Endothelial cell of umbilical vein (primary cell): ENCODE results near the gene PPP1R15B. TPM values are rescaled to one million over a fixed set of nuclear protein-coding genes. Genes with fewer than 3 reads are reported as not detected.

Experiments
- BruUV-seq: library from RNA; stranded (reverse); fragments of 400-500 nt; replicated peaks from 2 replicates; lab custom pipeline; 2021; lab: Mats Ljungman, UMichigan
- CTCF ChIA-PET: fragments of 300-600, 350-600 bp; sonication (Branson Sonifier 250); formaldehyde crosslinking; loops from one replicate; lab custom pipeline; 2021; ENCODE audit warnings: antibody characterized with exemption, inconsistent platforms; lab: Charles Lee
- POLR2A ChIA-PET: fragments of 300-600, 350-600 bp; sonication (Branson Sonifier 250); formaldehyde crosslinking; loops from one replicate; lab custom pipeline; 2021; ENCODE audit warnings: antibody characterized with exemption, inconsistent platforms; lab: Charles Lee
- DNase-seq: peaks from one replicate; pipeline ENCODE4 v3.0.0-alpha.2; 2011; ENCODE audit warnings: low read depth, low spot score
- FAIRE-seq: peaks from 2 replicates; lab custom pipeline; 2011; peaks lifted over from hg19 to GRCh38; lab: Jason Lieb, UNC
- H2AFZ ChIP-seq: 2 replicates; pipeline ENCODE4 v1.6.0; 2012; ENCODE audit warnings: low read depth, low read length, control low read depth, inconsistent platforms
- H3K27ac ChIP-seq: 2 replicates; pipeline ENCODE4 v1.5.1; 2011; ENCODE audit warnings: low read depth, mild to moderate bottlenecking, control low read depth, low read length, moderate library complexity; ENCODE audit not compliant: insufficient read depth
- H3K27me3 ChIP-seq, 2 experiments: 2 replicates each; pipeline versions ENCODE4 v1.6.0 to v1.6.1; 2011; ENCODE audit warnings: low read length in 2 of 2, mixed read lengths in 1 of 2; ENCODE audit not compliant: control insufficient read depth in 2 of 2, insufficient read depth in 2 of 2
- H3K36me3 ChIP-seq, 2 experiments: 2 replicates in 1 of 2; 3 replicates in 1 of 2; pipeline ENCODE4 v1.5.1; 2011; ENCODE audit warnings: low read length in 2 of 2, mild to moderate bottlenecking in 1 of 2, moderate library complexity in 1 of 2; ENCODE audit not compliant: control insufficient read depth in 2 of 2, insufficient read depth in 2 of 2; ENCODE audit errors: extremely low read depth in 1 of 2
- H3K4me1 ChIP-seq: 3 replicates; pipeline ENCODE4 v1.5.1; 2011; ENCODE audit warnings: mild to moderate bottlenecking, low read length; ENCODE audit not compliant: control insufficient read depth, insufficient read depth; ENCODE audit errors: extremely low read depth
- H3K4me2 ChIP-seq: 2 replicates; pipeline ENCODE4 v1.6.1; 2011; ENCODE audit warnings: low read length, control low read depth, mixed read lengths; ENCODE audit not compliant: insufficient read depth
- H3K4me3 ChIP-seq, 3 experiments: fragments of 200-600 bp in 1 of 3; sonication (generic), shearing (Covaris generic) in 1 of 3; replicated peaks in 1 of 3; 2 replicates each; pipeline ENCODE4 v1.5.1; 2011 to 2016; ENCODE audit warnings: control low read depth in 3 of 3, low read length in 3 of 3, mild to moderate bottlenecking in 2 of 3, inconsistent platforms in 1 of 3, low read depth in 1 of 3, moderate library complexity in 1 of 3; ENCODE audit not compliant: insufficient read depth in 1 of 3
- H3K79me2 ChIP-seq: 2 replicates; pipeline ENCODE4 v1.6.0; 2012; ENCODE audit warnings: low read length, inconsistent platforms; ENCODE audit not compliant: control insufficient read depth, insufficient read depth
- H3K9ac ChIP-seq: replicated peaks from 2 replicates; pipeline ENCODE3; 2011; ENCODE audit warnings: low read length, control low read depth; ENCODE audit not compliant: insufficient read depth; ENCODE audit errors: extremely low read depth
- H3K9me1 ChIP-seq: replicated peaks from 3 replicates; pipeline ENCODE4 v1.6.0; 2011; ENCODE audit warnings: mild to moderate bottlenecking, low read length; ENCODE audit not compliant: control insufficient read depth, insufficient read depth; ENCODE audit errors: extremely low read depth
- H3K9me3 ChIP-seq: replicated peaks from 2 replicates; pipeline ENCODE4 v1.5.1; 2012; ENCODE audit warnings: low read length, inconsistent platforms; ENCODE audit not compliant: control insufficient read depth, insufficient read depth
- H4K20me1 ChIP-seq: replicated peaks from 2 replicates; pipeline ENCODE3; 2011; ENCODE audit warnings: mild to moderate bottlenecking, low read length; ENCODE audit not compliant: control insufficient read depth, insufficient read depth; ENCODE audit errors: extremely low read depth
- CTCF ChIP-seq, 2 donors: IDR thresholded peaks; 1 replicate in 1 of 2; 2 replicates in 1 of 2; pipeline ENCODE4 v1.5.1; 2011; ENCODE audit warnings: low read length in 2 of 2, mild to moderate bottlenecking in 2 of 2, moderate library complexity in 2 of 2, control low read depth in 1 of 2, inconsistent platforms in 1 of 2, low read depth in 1 of 2; ENCODE audit not compliant: insufficient read depth in 1 of 2; ENCODE audit errors: extremely low read depth in 1 of 2
- EZH2 ChIP-seq: IDR thresholded peaks from 2 replicates; pipeline ENCODE4 v1.6.1; 2012; ENCODE audit warnings: borderline replicate concordance, low read depth, mild to moderate bottlenecking, moderate library complexity, low read length, inconsistent platforms; ENCODE audit not compliant: severe bottlenecking
- FOS ChIP-seq: IDR thresholded peaks from 2 replicates; pipeline ENCODE4 v1.6.1; 2011; ENCODE audit warnings: mild to moderate bottlenecking, low read length, moderate library complexity, borderline replicate concordance; ENCODE audit not compliant: insufficient read depth
- GATA2 ChIP-seq: IDR thresholded peaks from 2 replicates; pipeline ENCODE4 v1.7.0; 2011; ENCODE audit warnings: low read depth, mild to moderate bottlenecking, moderate library complexity, mixed read lengths, low read length; ENCODE audit not compliant: insufficient read length, insufficient read depth
- JUN ChIP-seq: IDR thresholded peaks from 2 replicates; pipeline ENCODE4 v1.6.1; 2011; ENCODE audit warnings: borderline replicate concordance, low read depth; ENCODE audit not compliant: insufficient read length, insufficient read depth
- MYC ChIP-seq: IDR thresholded peaks from one replicate; pipeline ENCODE4 v1.6.1; 2011; ENCODE audit warnings: mild to moderate bottlenecking, low read depth, low read length
- POLR2A ChIP-seq: IDR thresholded peaks from 2 replicates; pipeline ENCODE4 v1.6.1; 2012; ENCODE audit warnings: low read depth, mild to moderate bottlenecking, control low read depth, low read length
- POLR2AphosphoS5 ChIP-seq: IDR thresholded peaks from 2 replicates; pipeline ENCODE4 v1.6.1; 2012; ENCODE audit warnings: low read depth, mild to moderate bottlenecking, control low read depth, low read length, moderate library complexity; ENCODE audit not compliant: insufficient read depth
- dilution Hi-C: fragments of 300-500 bp; cut with MboI; formaldehyde crosslinking; loops from one replicate; pipeline ENCODE4 v1.15.0; 2019; ENCODE audit warnings: low sequenced_read_pairs; ENCODE audit not compliant: extremely low pct_ligation_motif_present
- intact Hi-C: fragments of 100-400 bp; cut with micrococcal nuclease; formaldehyde crosslinking; loops from one replicate; pipeline ENCODE4 v1.10.0; 2022
- polyA plus RNA-seq, 4 experiments: library from polyadenylated mRNA; depleted of rRNA in 3 of 4; stranded (reverse) in 3 of 4; unstranded in 1 of 4; fragments of >200 nt; gene quantifications; 2 replicates each; pipeline versions ENCODE4 v1.2.1 to v1.2.3, GENCODE V29; 2011 to 2012; ENCODE audit warnings: missing spikeins in 1 of 4
- total RNA-seq: library from RNA; stranded (reverse); gene quantifications from 2 replicates; pipeline ENCODE4 v1.2.3, GENCODE V29; 2021
- TF ChIP-seq, protein P1 (sequence below): IDR thresholded peaks from 2 replicates; pipeline ENCODE4 v1.6.1; 2011; ENCODE audit not compliant: insufficient read depth, insufficient read length

Gene PPP1R15B
- total and polyA plus RNA-seq, 2 donors (not counting 3 experiments of a cell fraction or from before 2014, with no cell fraction given), result 16.8 to 39.8 TPM

DNA sequence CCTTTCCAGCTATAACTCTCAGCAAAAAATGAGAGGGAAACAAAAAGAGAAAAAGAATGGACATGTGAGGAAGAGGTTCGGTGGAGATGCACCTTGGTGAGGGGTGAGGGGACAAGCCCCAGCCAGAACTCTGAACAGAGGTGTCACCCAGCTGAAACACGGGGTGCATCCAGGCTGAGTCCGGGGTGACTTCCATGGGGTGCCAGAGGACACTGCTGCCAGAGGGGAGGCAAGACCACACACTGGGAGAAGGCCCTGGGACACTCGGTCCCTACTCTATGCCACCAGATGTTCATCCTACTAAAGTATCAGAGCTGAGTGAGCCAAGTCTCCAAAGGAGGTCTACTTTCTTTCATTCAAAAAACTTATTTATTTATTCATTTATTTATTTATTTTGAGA lies 36.1 kb upstream of the PPP1R15B start:
- POLR2A ChIA-PET, result no interaction called here
- no peak overlapping the region for H3K27ac ChIP-seq

More for the DNA sequence above, 36.1 kb upstream of the PPP1R15B start:
- no peak overlapping the region for H2AFZ ChIP-seq
- TF ChIP-seq FOS (no peak), EZH2 (no peak), POLR2A (no peak), GATA2 (no peak), POLR2AphosphoS5 (no peak), CTCF (IDR thresholded peaks at IDR 0.05; ENCODE audit: extremely low read depth in 1 of 2, insufficient read depth in 1 of 2, low read depth in 1 of 2, low read length in 2 of 2) (no peak), JUN (no peak), MYC (no peak)
- TF ChIP-seq, protein P1, sequence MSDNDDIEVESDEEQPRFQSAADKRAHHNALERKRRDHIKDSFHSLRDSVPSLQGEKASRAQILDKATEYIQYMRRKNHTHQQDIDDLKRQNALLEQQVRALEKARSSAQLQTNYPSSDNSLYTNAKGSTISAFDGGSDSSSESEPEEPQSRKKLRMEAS, result no peak
- DNase-seq (no peak), FAIRE-seq (no peak)
- H3K27me3 ChIP-seq, result no peaks in the 10 kb centered on the region
- no TSS peak for BruUV-seq
- H3K4me3 ChIP-seq, result no peak overlapping the region
- H3K9ac ChIP-seq, result no peak overlapping the region
- H3K9me3 ChIP-seq, result no peaks in the 10 kb centered on the region
- H3K79me2 ChIP-seq, result no peaks in the 10 kb centered on the region
- H3K9me1 ChIP-seq, result no peaks in the 10 kb centered on the region
- dilution Hi-C loops (loop anchor here (10.0 kb wide), 1 partner anchor 57 kb away; no protein-coding TSS in a partner anchor), intact Hi-C loops (loop anchor here (2.0 to 10.0 kb wide), 3 partner anchors 17 to 357 kb away; no protein-coding TSS in a partner anchor)
- peaks cover 0 to 43% of the 10 kb centered on the region in 2 experiments for H3K36me3 ChIP-seq
- no peak overlapping the region for H3K4me2 ChIP-seq
- peaks cover under 1% of the 10 kb centered on the region for H3K4me1 ChIP-seq
- CTCF ChIA-PET, result interaction anchor here (1.1 to 34.5 kb wide), 11 partner anchors 11 to 359 kb away, joined by 4 to 1267 read pairs (median 17); partner anchors contain the start of gene PIK3C2B
- no peaks in the 10 kb centered on the region for H4K20me1 ChIP-seq
